GM12878 (cell line): ENCODE data around the gene PTPRN2. TPM values are rescaled to one million over a fixed set of nuclear protein-coding genes. Genes with fewer than 3 reads are reported as not detected.

ENCODE experiments used
- ATAC-seq: fragments of 200-7000 bp; cut with Tn5 transposase; 3 replicates; pipeline ENCODE4 v1.9.1; 2020; ENCODE audit warnings: mild to moderate bottlenecking, moderate library complexity
- BruUV-seq: library from RNA; stranded (reverse); fragments of 400-500 nt; replicated peaks from 2 replicates; lab custom pipeline; 2021; lab: Mats Ljungman, UMichigan
- CTCF ChIA-PET: fragments of 300-600 bp; sonication (Branson Sonifier 250); formaldehyde crosslinking; extraction: SDS; loops from one replicate; lab custom pipeline; 2021; ENCODE audit warnings: inconsistent platforms; lab: Yijun Ruan, JAX
- POLR2A ChIA-PET: fragments of 350-600 bp; formaldehyde crosslinking; extraction: SDS; loops from one replicate; lab custom pipeline; 2021; ENCODE audit warnings: inconsistent platforms; lab: Charles Lee
- RAD21 ChIA-PET: fragments of 300-600 bp; sonication (Branson Sonifier 250); formaldehyde crosslinking; loops from one replicate; lab custom pipeline; 2023; ENCODE audit warnings: antibody characterized with exemption; ENCODE audit not compliant: unreplicated experiment; lab: Charles Lee
- SMC1A ChIA-PET: fragments of 300-600 bp; sonication (Branson Sonifier 250); formaldehyde crosslinking; loops from one replicate; lab custom pipeline; 2023; ENCODE audit not compliant: unreplicated experiment, uncharacterized antibody; lab: Charles Lee
- DNase-seq: peaks from one replicate; pipeline ENCODE4 v3.0.0-alpha.2; 2011; ENCODE audit warnings: low read depth, low spot score
- FAIRE-seq: peaks from 3 replicates; lab custom pipeline; 2011; peaks lifted over from hg19 to GRCh38; lab: Jason Lieb, UNC
- H2AFZ ChIP-seq: 2 replicates; pipeline ENCODE4 v1.6.0; 2011; ENCODE audit warnings: low read depth, low read length, control low read depth; ENCODE audit not compliant: control insufficient read depth
- H3K27ac ChIP-seq: 2 replicates; pipeline ENCODE4 v1.5.1; 2011; ENCODE audit warnings: control low read depth; ENCODE audit not compliant: control insufficient read depth, insufficient read depth
- H3K27me3 ChIP-seq, 2 experiments: replicated peaks in 1 of 2; 2 replicates each; pipeline versions ENCODE4 v1.6.0 to v1.6.1; 2011; ENCODE audit warnings: low read length in 1 of 2; ENCODE audit not compliant: control insufficient read depth in 2 of 2, insufficient read depth in 2 of 2
- H3K36me3 ChIP-seq, 2 experiments: 2 replicates each; pipeline ENCODE4 v1.5.1; 2011; ENCODE audit warnings: low read length in 1 of 2; ENCODE audit not compliant: control insufficient read depth in 2 of 2, insufficient read depth in 2 of 2
- H3K4me1 ChIP-seq: 2 replicates; pipeline ENCODE4 v1.6.1; 2011; ENCODE audit warnings: mild to moderate bottlenecking, low read length, moderate library complexity, mixed read lengths; ENCODE audit not compliant: control insufficient read depth, insufficient read depth
- H3K4me2 ChIP-seq: 2 replicates; pipeline ENCODE4 v1.6.0; 2011; ENCODE audit warnings: control low read depth; ENCODE audit not compliant: control insufficient read depth, insufficient read depth
- H3K4me3 ChIP-seq: fragments of 200-600 bp; sonication (generic); 2 replicates; pipeline ENCODE4 v1.5.1; 2016
- H3K79me2 ChIP-seq: 2 replicates; pipeline ENCODE4 v1.6.0; 2011; ENCODE audit warnings: low read length; ENCODE audit not compliant: control insufficient read depth, insufficient read depth
- H3K9ac ChIP-seq: 2 replicates; pipeline ENCODE4 v1.8.0; 2011; ENCODE audit warnings: low read length, control low read depth, mixed read lengths; ENCODE audit not compliant: control insufficient read depth, insufficient read depth
- H3K9me3 ChIP-seq: replicated peaks from 3 replicates; pipeline ENCODE4 v1.5.1; 2011; ENCODE audit warnings: mild to moderate bottlenecking, low read length; ENCODE audit not compliant: control insufficient read depth, insufficient read depth
- H4K20me1 ChIP-seq: 2 replicates; pipeline ENCODE4 v1.6.0; 2011; ENCODE audit not compliant: control insufficient read depth, insufficient read depth
- PAX5 ChIP-seq: IDR thresholded peaks from 2 replicates; pipeline ENCODE4 v1.6.1; 2011; ENCODE audit warnings: low read depth, low read length, borderline replicate concordance
- ZZZ3 ChIP-seq: IDR thresholded peaks from 2 replicates; pipeline ENCODE4 v1.6.1; 2011; ENCODE audit warnings: low read depth; ENCODE audit not compliant: control insufficient read depth, insufficient read length
- WGBS: methylation state at CpG from one replicate; pipeline ENCODE4 v1.1.6; 2016; ENCODE audit warnings: low lambda C conversion rate; ENCODE audit not compliant: insufficient replicate concordance, insufficient coverage; ENCODE audit errors: missing lambda C conversion rate; 5-methylcytosine and 5-hydroxymethylcytosine counted together
- in situ Hi-C: fragments of 300-500 bp; cut with MboI; formaldehyde crosslinking; loops from 9 replicates; pipeline ENCODE4 v1.14.3; 2018; ENCODE audit warnings: mixed read lengths
- intact Hi-C: fragments of 100-400 bp; cut with micrococcal nuclease; formaldehyde crosslinking; loops from one replicate; pipeline ENCODE4 v1.14.2; 2022; ENCODE audit not compliant: unreplicated experiment
- polyA plus RNA-seq, 11 experiments: library from polyadenylated mRNA; depleted of rRNA in 4 of 11; unstranded in 6 of 11; stranded (reverse) in 5 of 11; fragments of >200 nt; fragmentation: Nextera tagmentation in 4 of 11; fragmentation: Illumina TruSeq in 1 of 11; extraction: Ambion mirVana in 4 of 11; extraction: Trizol in 1 of 11; gene quantifications; 1 replicate in 1 of 11; 2 replicates in 10 of 11; pipeline versions ENCODE4 v1.2.1 to v1.2.3, GENCODE V29; 2011 to 2016; ENCODE audit warnings: inconsistent platforms in 2 of 11, missing spikeins in 2 of 11, low read depth in 1 of 11
- total RNA-seq, 4 experiments: library from RNA; depleted of rRNA in 3 of 4; stranded (reverse); fragments of >200 nt in 3 of 4; fragmentation: Illumina TruSeq in 1 of 4; extraction: Trizol in 1 of 4; gene quantifications; 2 replicates each; pipeline versions ENCODE4 v1.2.1 to v1.2.3, GENCODE V29; 2013 to 2021
- TF ChIP-seq, protein P1 (sequence below): fragments of 450-650 bp; IDR thresholded peaks from 2 replicates; pipeline ENCODE4 v1.6.1; 2017; ENCODE audit warnings: low read depth, mild to moderate bottlenecking, moderate library complexity
- TF ChIP-seq, protein P2 (sequence below): IDR thresholded peaks from 2 replicates; pipeline ENCODE4 v1.6.1; 2011; ENCODE audit warnings: borderline replicate concordance, low read depth, mild to moderate bottlenecking, moderate library complexity, low read length; ENCODE audit not compliant: insufficient read depth, poor library complexity, severe bottlenecking

The PTPRN2 gene
- total and polyA plus RNA-seq, 10 of the 15 experiments (the other 5 are each of a cell fraction or from before 2014, with no cell fraction given): 5.4 TPM; not detected in 9

DNA sequence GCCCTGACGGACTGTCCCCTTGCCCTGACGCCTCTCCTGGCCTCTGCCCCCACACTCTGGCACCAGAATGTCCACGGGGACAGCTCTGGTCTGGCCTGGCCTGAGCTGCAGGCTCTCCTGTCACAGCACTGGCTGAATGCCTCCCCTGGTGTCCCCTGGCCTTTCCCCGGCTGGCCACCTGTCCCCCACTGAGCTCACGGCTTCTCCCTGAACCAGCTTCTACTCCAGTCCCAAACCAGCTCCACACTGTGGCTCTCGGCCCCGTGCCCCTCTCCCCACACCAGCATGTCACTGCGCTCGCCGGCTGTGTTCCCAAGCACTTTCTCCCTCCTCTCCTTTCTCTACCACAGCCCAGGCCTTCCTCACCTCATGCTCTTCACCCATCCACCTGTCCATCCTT, 864.4 kb downstream of the PTPRN2 start:
- in situ Hi-C loops (no loop called here), intact Hi-C loops (no loop called here)
- ATAC-seq (no peak), DNase-seq (no peak), FAIRE-seq (no peak)
- POLR2A ChIA-PET: no interaction called here
- H3K79me2 ChIP-seq: no peaks in the 10 kb centered on the region
- no peaks in the 10 kb centered on the region; the same call in 2 of the 3 replicates for H3K9me3 ChIP-seq
- TF ChIP-seq, protein P1, sequence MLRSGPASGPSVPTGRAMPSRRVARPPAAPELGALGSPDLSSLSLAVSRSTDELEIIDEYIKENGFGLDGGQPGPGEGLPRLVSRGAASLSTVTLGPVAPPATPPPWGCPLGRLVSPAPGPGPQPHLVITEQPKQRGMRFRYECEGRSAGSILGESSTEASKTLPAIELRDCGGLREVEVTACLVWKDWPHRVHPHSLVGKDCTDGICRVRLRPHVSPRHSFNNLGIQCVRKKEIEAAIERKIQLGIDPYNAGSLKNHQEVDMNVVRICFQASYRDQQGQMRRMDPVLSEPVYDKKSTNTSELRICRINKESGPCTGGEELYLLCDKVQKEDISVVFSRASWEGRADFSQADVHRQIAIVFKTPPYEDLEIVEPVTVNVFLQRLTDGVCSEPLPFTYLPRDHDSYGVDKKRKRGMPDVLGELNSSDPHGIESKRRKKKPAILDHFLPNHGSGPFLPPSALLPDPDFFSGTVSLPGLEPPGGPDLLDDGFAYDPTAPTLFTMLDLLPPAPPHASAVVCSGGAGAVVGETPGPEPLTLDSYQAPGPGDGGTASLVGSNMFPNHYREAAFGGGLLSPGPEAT: no peak
- TF ChIP-seq, protein P2, sequence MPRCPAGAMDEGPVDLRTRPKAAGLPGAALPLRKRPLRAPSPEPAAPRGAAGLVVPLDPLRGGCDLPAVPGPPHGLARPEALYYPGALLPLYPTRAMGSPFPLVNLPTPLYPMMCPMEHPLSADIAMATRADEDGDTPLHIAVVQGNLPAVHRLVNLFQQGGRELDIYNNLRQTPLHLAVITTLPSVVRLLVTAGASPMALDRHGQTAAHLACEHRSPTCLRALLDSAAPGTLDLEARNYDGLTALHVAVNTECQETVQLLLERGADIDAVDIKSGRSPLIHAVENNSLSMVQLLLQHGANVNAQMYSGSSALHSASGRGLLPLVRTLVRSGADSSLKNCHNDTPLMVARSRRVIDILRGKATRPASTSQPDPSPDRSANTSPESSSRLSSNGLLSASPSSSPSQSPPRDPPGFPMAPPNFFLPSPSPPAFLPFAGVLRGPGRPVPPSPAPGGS: no peak
- TF ChIP-seq ZZZ3 (no peak), PAX5 (no peak)
- no peaks in the 10 kb centered on the region for H4K20me1 ChIP-seq
- H2AFZ ChIP-seq: no peak overlapping the region
- CTCF ChIA-PET: no interaction called here
- RAD21 ChIA-PET: no interaction called here
- H3K4me3 ChIP-seq: no peak overlapping the region
- no peak overlapping the region for H3K4me2 ChIP-seq
- BruUV-seq: no TSS peak
- no peaks in the 10 kb centered on the region for H3K4me1 ChIP-seq
- 13% methylated on average over 8 of the region's 10 CpGs for WGBS
- no peaks in the 10 kb centered on the region for H3K36me3 ChIP-seq
- no peak overlapping the region for H3K27ac ChIP-seq
- no peak overlapping the region for H3K9ac ChIP-seq
- no peaks in the 10 kb centered on the region for H3K27me3 ChIP-seq
- SMC1A ChIA-PET: no interaction called here
